ENCODE results near the gene PARL.

Gene PARL

DNA sequence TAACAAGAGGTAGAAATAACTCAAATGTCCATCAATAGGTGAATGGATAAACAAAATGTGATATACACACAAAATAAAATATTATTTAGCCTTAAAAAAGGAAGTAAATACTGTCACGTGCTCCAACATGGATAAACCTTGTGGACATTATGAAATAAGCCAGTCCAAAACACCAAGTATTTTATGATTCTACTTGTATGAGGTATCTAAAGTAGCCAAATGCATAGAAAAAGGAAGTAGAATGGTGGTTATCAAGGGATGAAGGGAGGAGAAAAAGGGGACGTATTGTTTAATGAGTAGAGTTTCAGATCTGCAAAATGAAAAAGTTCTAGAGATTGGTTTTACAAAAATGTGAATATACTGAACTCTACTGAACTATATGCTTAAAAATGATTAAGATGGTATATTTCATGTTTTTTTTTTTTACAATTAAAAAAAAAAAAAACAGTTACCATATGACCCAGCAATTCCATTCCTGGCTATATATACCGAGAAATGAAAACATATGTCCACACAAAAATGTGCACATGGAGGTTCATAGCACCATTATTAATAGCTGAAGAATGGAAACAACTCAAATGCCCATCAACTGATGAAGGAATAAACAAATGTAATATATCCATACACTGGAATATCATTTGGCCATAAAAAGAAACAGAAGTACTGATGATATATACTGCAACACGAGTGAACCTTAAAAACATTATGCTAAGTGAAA, 30.2 kb downstream of the PARL start:
- no peak for DNase-seq (ENCODE audit: low spot score)

DNA sequence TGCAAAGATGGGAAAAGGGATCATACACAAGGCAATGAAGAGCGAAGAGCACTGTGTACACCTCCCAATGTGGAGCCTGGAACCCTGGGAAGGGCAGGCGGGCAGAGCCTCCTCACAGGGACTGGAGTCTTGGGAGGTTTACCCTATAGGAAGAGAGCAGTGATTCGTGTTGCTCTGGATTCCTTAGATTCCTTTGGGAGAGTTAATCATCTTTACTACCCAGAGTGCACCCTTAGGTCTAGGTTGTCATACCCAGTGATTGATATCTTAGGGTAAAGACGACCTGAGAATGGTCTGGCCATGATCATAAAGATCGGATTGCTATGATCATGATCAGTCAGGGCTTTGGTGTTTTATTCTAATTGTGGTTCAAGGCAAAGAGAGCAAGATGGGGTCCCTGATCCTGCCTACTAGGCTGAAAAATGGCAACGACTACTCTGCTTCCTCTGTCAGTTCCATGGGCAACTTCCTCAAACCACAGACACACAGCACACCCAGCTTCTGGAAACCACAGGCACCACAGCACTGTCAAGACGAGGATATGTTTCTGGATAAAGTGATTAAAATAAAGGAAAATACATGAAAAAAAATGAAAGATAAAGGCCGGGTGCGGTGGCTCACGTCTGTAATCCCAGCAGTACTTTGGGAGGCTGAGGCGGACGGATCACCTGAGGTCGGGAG, 38.9 kb downstream of the PARL start:
- DNase-seq (ENCODE audit: low spot score), result no peak

- DNase-seq (ENCODE audit: low spot score), result no peak
Measured at GRCh38 chr3:183845090-183845489, 39.6 kb downstream of the PARL start.

GRCh38 chr3:183844606-183845005, 40.1 kb downstream of the PARL start:
- no peak for DNase-seq (ENCODE audit: low spot score)

DNA sequence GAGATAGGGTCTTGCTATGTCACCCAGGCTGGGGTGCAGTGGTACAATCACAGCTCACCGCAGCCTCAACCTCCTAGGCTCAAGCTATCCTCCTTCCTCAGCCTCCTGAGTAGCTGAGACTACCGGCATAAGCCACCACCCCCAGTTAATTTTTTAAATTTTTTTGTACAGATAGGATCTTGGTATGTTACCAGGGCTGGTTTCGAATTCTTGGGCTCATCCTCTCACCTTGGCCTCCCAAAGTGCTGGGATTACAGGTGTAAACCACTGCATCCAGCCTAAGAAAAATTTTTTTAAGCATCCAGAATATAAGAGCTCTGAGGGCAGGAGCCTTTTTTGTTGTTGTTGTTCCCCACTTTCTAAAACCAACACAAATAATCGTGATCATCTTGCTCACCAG, 44.9 kb downstream of the PARL start:
- DNase-seq (ENCODE audit: low spot score), result no peak

DNA sequence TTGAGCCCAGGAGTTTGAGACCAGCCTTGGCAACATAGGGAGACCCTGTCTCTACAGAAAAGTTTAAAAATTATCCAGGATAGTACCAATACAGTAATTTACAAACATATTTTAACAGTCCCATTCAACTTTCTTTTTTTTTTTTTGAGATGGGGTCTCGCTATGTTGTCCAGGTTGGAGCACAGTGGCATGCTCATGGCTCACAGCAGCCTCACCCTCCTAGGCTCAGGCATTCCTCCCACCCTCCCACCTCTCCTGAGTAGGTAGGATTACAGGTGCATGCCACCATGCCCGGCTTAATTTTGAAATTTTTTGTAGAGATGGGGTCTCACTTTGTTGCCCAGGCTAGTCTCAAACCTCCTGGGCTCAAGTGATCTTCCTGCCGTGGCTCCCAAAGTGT, 46.8 kb downstream of the PARL start:
- DNase-seq (ENCODE audit: low spot score), result no peak

DNA sequence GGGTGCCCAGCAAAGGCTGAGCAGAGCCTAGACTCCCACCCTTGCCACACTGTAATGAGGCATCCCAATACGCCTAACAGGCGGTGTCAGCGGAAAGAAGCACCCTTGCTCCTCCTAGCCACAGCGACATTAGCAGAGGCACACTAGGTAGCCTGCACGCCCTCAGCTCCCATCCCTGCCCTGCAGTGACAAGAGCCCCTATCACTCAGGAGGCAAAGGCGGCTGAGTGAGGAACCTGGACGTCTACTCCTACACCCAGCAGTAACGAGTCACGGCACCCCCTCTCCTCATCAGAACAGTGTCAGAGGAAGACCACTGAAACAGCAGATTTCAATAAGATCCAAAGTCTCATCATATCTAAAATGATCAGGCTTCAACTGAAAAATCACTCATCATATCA, 47.3 kb downstream of the PARL start:
- DNase-seq (ENCODE audit: low spot score), result no peak

GRCh38 chr3:183833516-183833915, 51.2 kb downstream of the PARL start:
- DNase-seq (ENCODE audit: low spot score), result no peak

DNA sequence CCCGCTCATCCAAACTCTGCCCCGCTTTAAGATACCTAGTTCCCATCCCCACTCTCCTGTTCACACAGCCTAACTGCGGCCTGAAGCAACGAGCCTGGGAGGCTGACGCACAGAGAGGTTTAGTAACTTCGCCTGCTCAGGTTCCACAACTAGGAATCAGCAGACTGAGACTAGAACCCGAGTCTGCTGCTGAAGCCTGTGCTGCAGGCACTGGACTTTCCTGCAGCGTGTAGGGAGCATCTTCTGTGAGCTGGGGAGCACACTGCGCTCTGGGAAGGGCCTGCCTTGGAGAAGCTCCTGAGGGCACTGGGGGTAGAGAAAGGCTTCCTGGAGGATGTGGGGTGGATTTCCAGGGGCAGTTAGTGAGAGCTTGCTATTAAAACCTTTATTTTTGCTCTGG, 54.5 kb downstream of the PARL start:
- DNase-seq (ENCODE audit: low spot score), result no peak

- no peak for DNase-seq (ENCODE audit: low spot score)
Measured at GRCh38 chr3:183829466-183829865, 55.2 kb downstream of the PARL start.

GRCh38 chr3:183828538-183828870, 56.2 kb downstream of the PARL start:
- no peak for DNase-seq (ENCODE audit: low spot score)

- DNase-seq (ENCODE audit: low spot score), result no peak
Measured at GRCh38 chr3:183827809-183828537, 56.7 kb downstream of the PARL start.

DNA sequence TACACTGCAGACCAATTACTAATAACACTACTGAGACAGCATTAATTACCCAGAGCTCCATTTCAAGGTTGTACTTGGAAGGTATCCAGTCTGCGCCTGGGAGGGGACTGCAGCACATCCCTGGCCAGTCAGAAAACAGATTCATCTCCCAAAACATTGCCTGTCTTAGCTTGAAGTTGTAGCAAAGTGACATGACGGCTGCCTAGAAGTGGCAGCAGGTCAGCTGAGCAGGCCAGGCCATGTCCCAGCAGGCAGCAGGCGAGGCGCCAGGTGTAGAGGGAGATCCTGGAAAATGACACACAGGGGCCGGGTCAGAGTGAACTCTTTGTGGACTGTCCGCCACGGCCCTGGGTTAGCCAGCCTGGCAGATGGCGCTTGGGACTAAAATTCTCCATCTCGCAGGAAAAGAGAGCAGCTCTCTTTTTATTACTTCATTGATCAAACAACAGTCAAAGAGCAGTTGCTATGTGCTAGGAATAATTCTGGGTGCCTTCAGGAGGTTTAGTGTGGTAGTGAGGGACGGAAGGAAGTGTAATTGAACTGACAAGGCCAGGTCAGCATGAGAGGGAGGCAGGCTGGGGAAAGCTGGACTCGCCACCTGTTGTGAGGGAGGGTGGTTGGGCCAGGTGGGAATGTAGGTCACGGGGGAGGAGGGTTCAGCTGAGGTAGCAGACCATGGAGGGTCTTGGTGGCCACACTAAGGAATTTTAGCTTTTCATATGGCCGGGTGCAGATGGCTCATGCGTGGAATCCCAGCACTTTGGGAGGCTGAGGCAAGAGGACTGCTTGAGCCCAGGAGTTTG, 58.0 kb downstream of the PARL start:
- no peak for DNase-seq (ENCODE audit: low spot score)

- DNase-seq (ENCODE audit: low spot score), result peak; percentile 75
Measured at GRCh38 chr3:183825456-183826161, 59.1 kb downstream of the PARL start, which contains the start of gene MAP6D1. MAP6D1 (minus strand) TSS chr3:183825577; CDS start chr3:183825547, 30 bp downstream.

GRCh38 chr3:183824761-183825455, 59.8 kb downstream of the PARL start:
- peak; percentile 31 for DNase-seq (ENCODE audit: low spot score)

DNA sequence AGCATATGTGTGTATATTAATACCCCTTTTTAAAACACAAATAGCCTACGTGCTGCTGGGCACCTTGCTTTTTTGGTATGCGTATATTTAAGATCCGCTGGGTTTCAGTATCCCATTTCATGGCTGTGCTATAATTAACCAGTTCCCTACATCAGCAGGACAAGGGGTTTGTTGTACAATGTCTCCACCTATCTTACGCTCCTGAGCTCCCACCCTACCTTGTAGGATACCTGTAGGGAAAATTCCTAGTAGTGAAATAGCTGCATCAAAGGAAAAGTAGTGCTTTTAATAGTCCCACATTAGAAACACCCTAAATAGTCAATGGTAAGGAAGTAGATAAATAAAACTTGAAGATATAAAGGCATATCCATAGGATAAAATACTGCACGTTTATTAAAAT, 60.7 kb downstream of the PARL start:
- DNase-seq (ENCODE audit: low spot score), result no peak

GRCh38 chr3:183822631-183823030, 62.0 kb downstream of the PARL start:
- DNase-seq (ENCODE audit: low spot score), result no peak

DNA sequence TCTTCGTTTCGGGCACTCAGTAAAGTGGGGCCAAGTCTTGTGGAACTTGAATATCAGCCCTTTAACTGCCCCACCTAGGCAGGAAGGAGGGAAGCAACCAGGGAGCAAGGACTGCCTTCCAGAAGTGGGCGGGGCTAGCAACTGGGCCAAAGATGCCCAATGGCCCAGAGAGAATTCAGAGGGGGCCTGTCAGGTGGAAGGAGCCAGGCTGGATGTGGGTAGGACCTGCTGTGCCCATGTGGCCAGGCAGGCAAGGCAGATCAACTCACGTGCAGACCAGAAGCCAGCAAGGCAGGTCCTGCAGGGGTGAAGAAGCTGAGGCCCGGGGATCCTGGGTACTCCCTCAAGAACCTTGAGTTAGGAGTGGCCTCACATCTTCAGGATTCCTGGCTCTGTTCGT, 64.8 kb downstream of the PARL start:
- no peak for DNase-seq (ENCODE audit: low spot score)

DNA sequence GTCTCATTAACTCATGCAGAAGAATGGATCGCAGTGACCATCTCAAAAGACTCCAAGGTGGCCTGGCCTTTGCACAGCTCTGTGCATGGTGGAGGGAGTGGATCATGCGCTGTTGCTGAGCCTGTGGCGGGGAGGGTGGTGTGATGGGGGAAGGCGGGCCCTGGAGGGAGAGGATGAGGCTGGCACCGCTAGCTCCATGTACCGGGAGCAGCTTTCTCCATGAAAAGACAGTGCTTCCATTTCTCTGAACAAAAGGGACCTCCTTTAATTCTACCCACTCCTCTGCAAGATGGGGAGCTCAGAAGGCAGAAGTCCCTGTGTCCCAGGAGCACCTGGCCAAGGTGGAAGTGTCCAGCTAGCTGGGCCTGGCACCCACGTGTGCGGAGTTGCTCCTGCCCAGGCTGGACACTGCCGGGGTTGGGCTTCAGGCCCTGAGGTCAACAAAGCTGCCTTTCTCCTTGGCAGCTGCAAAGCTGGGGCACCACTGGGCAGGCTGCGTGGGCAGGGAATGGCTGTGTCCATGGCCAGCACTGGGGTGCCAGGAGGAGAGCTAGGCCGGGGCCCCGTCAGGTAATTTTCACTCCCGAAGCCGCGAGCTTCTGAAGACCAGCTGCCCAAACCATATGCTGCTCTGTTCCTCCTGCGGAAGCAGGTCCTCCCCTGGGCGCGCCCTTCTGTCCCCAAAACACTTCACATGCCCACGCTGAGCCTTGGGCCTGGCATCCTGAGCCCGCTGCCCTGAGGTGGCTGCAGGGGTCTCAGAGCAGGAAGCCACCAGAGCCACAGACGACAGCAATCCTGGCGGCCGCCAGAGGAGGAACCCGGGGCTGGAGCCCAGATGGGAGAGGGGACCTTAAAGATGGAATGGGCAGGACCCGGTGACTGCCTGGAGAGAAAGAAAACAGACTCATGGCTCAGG, 65.7 kb downstream of the PARL start:
- no peak for DNase-seq (ENCODE audit: low spot score)

GRCh38 chr3:183818041-183818620, 66.5 kb downstream of the PARL start:
- DNase-seq (ENCODE audit: low spot score), result no peak
